Ovary (tissue), 9 donors: ENCODE data around the gene CTDP1. TPM values are rescaled to one million over a fixed set of nuclear protein-coding genes. Genes with fewer than 3 reads are reported as not detected.

Experiments
- DNase-seq, 5 donors: peaks; one replicate each; pipeline ENCODE4 v3.0.0-alpha.2; 2019 to 2020
- H3K27ac ChIP-seq, 2 donors: fragments of 200-600 bp; one replicate each; pipeline versions ENCODE4 v1.5.1 to v1.8.0; 2019 to 2022
- H3K27me3 ChIP-seq: fragments of 200-600 bp; one replicate; pipeline ENCODE4 v1.8.0; 2022
- H3K36me3 ChIP-seq: fragments of 200-600 bp; sonication (generic); one replicate; pipeline ENCODE4 v1.5.1; 2019
- H3K4me1 ChIP-seq: one replicate; pipeline ENCODE4 v1.8.1; 2013; ENCODE audit warnings: mild to moderate bottlenecking, moderate library complexity; ENCODE audit not compliant: insufficient read depth
- H3K4me3 ChIP-seq: fragments of 200-600 bp; sonication (generic); one replicate; pipeline ENCODE4 v1.5.1; 2017
- H3K9me3 ChIP-seq, 2 donors: fragments of 200-600 bp in 1 of 2; sonication (generic) in 1 of 2; one replicate each; pipeline versions ENCODE4 v1.5.1 to v1.8.1; 2013 to 2019; ENCODE audit warnings: mild to moderate bottlenecking in 1 of 2, moderate library complexity in 1 of 2
- CTCF ChIP-seq, 3 donors: fragments of 450-650 bp in 2 of 3; fragments of 200-600 bp in 1 of 3; IDR thresholded peaks; one replicate each; pipeline versions ENCODE4 v1.5.1 to v1.8.0; 2016 to 2022; ENCODE audit warnings: antibody characterized with exemption in 3 of 3, mild to moderate bottlenecking in 1 of 3
- EP300 ChIP-seq: sonication (generic); formaldehyde crosslinking; IDR thresholded peaks from one replicate; pipeline ENCODE4 v1.6.1; 2017; ENCODE audit warnings: antibody characterized with exemption
- POLR2A ChIP-seq: fragments of 450-650 bp; IDR thresholded peaks from one replicate; pipeline ENCODE4 v1.6.1; 2017; ENCODE audit warnings: antibody characterized with exemption, mild to moderate bottlenecking, moderate library complexity
- WGBS, 3 donors: extraction: QIAGEN DNeasy Blood & Tissue Kit in 1 of 3; methylation state at CpG; one replicate each; pipeline versions ENCODE4 v1.1.5 to v1.1.7; 2013 to 2017; 5-methylcytosine and 5-hydroxymethylcytosine counted together
- intact Hi-C, 4 donors: fragments of 100-400 bp; cut with DNase I; formaldehyde crosslinking; loops; one replicate each; pipeline versions ENCODE4 v1.11.0 to v1.15.1; 2022 to 2023
- polyA plus RNA-seq, 2 donors: library from polyadenylated mRNA; stranded (reverse); fragments of 200-250 nt in 1 of 2; fragments of 350-450 nt in 1 of 2; fragmentation: Illumina TruSeq in 1 of 2; extraction: RNeasy Lipid Tissue Mini Kit (QIAGEN cat#74804) in 1 of 2; gene quantifications; one replicate each; pipeline ENCODE4 v1.2.3, GENCODE V29; 2013 to 2014
- total RNA-seq, 7 donors: library from RNA; depleted of rRNA in 2 of 7; stranded (reverse); fragments of >200 nt in 2 of 7; fragmentation: NEBNext Ultra II Directional in 3 of 7; extraction: Animal tissue kit (Norgen Biotek cat#: 25700) in 3 of 7; gene quantifications; one replicate each; pipeline versions ENCODE4 v1.1.0 to v1.2.4, GENCODE V29; 2016 to 2023
- donor health status: DM: no; HTN: no; CAD: no; lungs with moderate emphysema.
- donor health status: DM: no; HTN: no; CAD: no.
- donor health status: Bipolar disorder and iron deficiency.
- donor health status: DM: yes; HTN: yes; CAD: no.
- donor health status: DM: no; HTN: no; CAD: no.
- donor health status: DM: yes; HTN: yes; CAD: no.

The CTDP1 gene
- total and polyA plus RNA-seq, 9 donors = 2.5 to 15.2 (median 11.2) TPM

- intact Hi-C loops = no loop called here
- TF ChIP-seq EP300 = no peak
- TF ChIP-seq POLR2A = no peak
- no peak for TF ChIP-seq CTCF (IDR thresholded peaks at IDR 0.05)
- no peaks in the 10 kb centered on the region for H3K36me3 ChIP-seq
- no peak overlapping the region for H3K4me3 ChIP-seq
- H3K27ac ChIP-seq = no peak overlapping the region
- DNase-seq = no peak
- no peaks in the 10 kb centered on the region for H3K27me3 ChIP-seq
- H3K4me1 ChIP-seq = no peaks in the 10 kb centered on the region
- 91 to 92% (median 92%) methylated on average over 8 of the region's 8 CpGs for WGBS, 3 donors
- no peaks in the 10 kb centered on the region for H3K9me3 ChIP-seq
Measured at GRCh38 chr18:79699653-79700052, 20.1 kb downstream of the CTDP1 start.

- no peak overlapping the region for H3K4me3 ChIP-seq
- WGBS, 3 donors = 94 to 97% (median 95%) methylated on average over 5 of the region's 5 CpGs
- no peaks in the 10 kb centered on the region for H3K36me3 ChIP-seq
- intact Hi-C loops = no loop called here
- no peaks in the 10 kb centered on the region for H3K9me3 ChIP-seq
- no peak for TF ChIP-seq CTCF (IDR thresholded peaks at IDR 0.05)
- no peak for TF ChIP-seq POLR2A
- TF ChIP-seq EP300 = no peak
- DNase-seq = no peak
- H3K27ac ChIP-seq = no peak overlapping the region
- no peaks in the 10 kb centered on the region for H3K4me1 ChIP-seq
- no peaks in the 10 kb centered on the region for H3K27me3 ChIP-seq
Measured at GRCh38 chr18:79702906-79703305, 23.3 kb downstream of the CTDP1 start.

- Histone ChIP-seq H3K9me3 (no peaks in the 10 kb centered on the region), H3K27me3 (no peaks in the 10 kb centered on the region), H3K4me1 (no peaks in the 10 kb centered on the region), H3K4me3 (no peak overlapping the region), H3K36me3 (no peaks in the 10 kb centered on the region), H3K27ac (no peak overlapping the region)
- TF ChIP-seq EP300 = no peak
- no peak for TF ChIP-seq CTCF (IDR thresholded peaks at IDR 0.05)
- TF ChIP-seq POLR2A = no peak
- DNase-seq = no peak
- 94 to 97% (median 97%) methylated on average over 24 of the region's 24 CpGs for WGBS, 3 donors
- intact Hi-C loops = no loop called here
Measured at GRCh38 chr18:79704631-79705030, 25.0 kb downstream of the CTDP1 start.

DNA sequence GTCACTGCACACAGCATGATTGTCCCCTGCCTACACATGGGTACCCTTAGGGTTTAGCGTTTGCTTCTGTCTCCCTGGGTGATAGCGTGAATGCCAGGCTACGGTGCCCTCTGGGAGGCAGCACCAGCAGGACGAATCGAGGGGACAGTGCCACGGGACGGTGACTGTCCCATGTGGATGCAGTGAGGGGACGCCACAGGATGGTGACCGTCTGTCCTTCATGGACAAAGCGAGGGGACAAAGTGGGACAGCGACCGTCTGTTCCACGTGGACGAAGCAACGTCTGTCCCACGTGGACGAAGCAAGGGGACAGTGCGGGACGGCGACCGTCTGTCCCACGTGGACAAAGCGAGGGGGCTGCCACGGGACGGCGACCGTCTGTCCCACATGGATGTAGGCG, 25.7 kb downstream of the CTDP1 start:
- Histone ChIP-seq H3K4me1 (no peaks in the 10 kb centered on the region), H3K36me3 (no peaks in the 10 kb centered on the region), H3K27ac (no peak overlapping the region), H3K4me3 (no peak overlapping the region), H3K27me3 (no peaks in the 10 kb centered on the region), H3K9me3 (no peaks in the 10 kb centered on the region)
- TF ChIP-seq POLR2A = no peak
- TF ChIP-seq CTCF (IDR thresholded peaks at IDR 0.05) = no peak
- TF ChIP-seq EP300 = no peak
- 95% methylated on average over 28 of the region's 28 CpGs for WGBS, 3 donors
- no peak for DNase-seq
- intact Hi-C loops = no loop called here

DNA sequence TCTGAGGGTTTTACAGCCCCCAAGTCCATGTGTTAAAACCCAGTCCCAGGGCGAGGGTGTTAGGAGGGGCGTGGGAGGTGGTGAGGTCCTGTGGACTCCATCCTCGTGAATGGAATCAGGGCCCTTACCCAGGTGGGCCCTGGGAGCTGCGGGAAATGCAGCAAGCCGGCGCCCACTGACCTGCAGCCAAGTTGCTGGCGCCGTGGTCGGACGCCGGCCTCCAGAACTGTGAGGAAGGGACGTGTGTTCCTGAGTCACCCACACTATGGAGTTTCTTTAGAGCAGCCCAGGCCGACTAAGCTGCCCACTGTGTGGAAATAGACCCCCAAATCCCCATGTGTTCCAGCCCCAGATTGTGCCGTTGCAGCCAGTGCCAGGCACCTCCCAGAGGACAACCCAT, 26.4 kb downstream of the CTDP1 start:
- DNase-seq = no peak
- H3K36me3 ChIP-seq = no peaks in the 10 kb centered on the region
- no peaks in the 10 kb centered on the region for H3K9me3 ChIP-seq
- TF ChIP-seq POLR2A = no peak
- TF ChIP-seq CTCF (IDR thresholded peaks at IDR 0.05) = no peak
- TF ChIP-seq EP300 = no peak
- no peak overlapping the region for H3K27ac ChIP-seq
- no peak overlapping the region for H3K4me3 ChIP-seq
- 92 to 94% (median 93%) methylated on average over 14 of the region's 14 CpGs for WGBS, 3 donors
- intact Hi-C loops = no loop called here
- no peaks in the 10 kb centered on the region for H3K4me1 ChIP-seq
- no peaks in the 10 kb centered on the region for H3K27me3 ChIP-seq
